SU-DHL-6 (cell line): Measurements from ENCODE around the gene CCNL1.
"Not testable (repeated sequence)": the region's sequence is repeated elsewhere in the genome, so short reads cannot be mapped to it uniquely, and the experiment has no call there.

Experiments
- EZH2phosphoT487 ChIP-seq: fragments of 200-600 bp; sonication (generic), shearing (Covaris generic); conservative IDR thresholded peaks from 2 replicates; pipeline ENCODE4 v1.6.1; 2018; ENCODE audit warnings: mild to moderate bottlenecking, antibody characterized with exemption, low read length, moderate library complexity, mixed read lengths
- TF ChIP-seq, protein P1 (sequence below): fragments of 200-600 bp; sonication (generic); IDR thresholded peaks from one replicate; pipeline ENCODE4 v1.5.1; 2017; ENCODE audit warnings: antibody characterized with exemption, mild to moderate bottlenecking, low read length, moderate library complexity; ENCODE audit not compliant: insufficient read depth, poor library complexity, severe bottlenecking

DNA sequence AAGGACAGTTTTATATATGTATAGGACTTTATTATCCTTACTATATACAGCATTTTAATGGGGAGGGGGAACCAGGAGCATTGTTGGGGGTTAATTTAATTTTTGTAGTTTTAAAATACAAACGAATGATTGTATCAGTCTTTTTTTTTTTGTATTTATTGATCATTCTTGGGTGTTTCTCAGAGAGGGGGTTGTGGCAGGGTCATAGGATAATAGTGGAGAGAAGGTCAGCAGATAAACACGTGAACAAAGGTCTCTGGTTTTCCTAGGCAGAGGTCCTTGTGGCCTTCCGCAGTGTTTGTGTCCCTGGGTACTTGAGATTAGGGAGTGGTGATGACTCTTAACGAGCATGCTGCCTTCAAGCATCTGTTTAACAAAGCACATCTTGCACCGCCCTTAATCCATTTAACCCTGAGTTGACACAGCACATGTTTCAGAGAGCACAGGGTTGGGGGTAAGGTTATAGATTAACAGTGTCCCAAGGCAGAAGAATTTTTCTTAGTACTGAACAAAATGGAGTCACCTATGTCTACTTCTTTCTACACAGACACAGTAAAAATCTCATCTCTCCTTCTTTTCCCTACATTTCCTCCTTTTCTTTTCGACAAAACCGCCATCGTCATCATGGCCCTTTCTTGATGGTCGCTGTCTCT, 18.0 kb upstream of the CCNL1 start:
- TF ChIP-seq, protein P1, sequence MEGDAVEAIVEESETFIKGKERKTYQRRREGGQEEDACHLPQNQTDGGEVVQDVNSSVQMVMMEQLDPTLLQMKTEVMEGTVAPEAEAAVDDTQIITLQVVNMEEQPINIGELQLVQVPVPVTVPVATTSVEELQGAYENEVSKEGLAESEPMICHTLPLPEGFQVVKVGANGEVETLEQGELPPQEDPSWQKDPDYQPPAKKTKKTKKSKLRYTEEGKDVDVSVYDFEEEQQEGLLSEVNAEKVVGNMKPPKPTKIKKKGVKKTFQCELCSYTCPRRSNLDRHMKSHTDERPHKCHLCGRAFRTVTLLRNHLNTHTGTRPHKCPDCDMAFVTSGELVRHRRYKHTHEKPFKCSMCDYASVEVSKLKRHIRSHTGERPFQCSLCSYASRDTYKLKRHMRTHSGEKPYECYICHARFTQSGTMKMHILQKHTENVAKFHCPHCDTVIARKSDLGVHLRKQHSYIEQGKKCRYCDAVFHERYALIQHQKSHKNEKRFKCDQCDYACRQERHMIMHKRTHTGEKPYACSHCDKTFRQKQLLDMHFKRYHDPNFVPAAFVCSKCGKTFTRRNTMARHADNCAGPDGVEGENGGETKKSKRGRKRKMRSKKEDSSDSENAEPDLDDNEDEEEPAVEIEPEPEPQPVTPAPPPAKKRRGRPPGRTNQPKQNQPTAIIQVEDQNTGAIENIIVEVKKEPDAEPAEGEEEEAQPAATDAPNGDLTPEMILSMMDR = not testable (repeated sequence)
- TF ChIP-seq EZH2phosphoT487 = not testable (repeated sequence)
